Lung (tissue), 13 donors: ENCODE data around the gene RAB44. TPM values are rescaled to one million over a fixed set of nuclear protein-coding genes. Genes with fewer than 3 reads are reported as not detected.

Experiments used
- ATAC-seq: fragments of 200-7000 bp; cut with Tn5 transposase; one replicate; pipeline ENCODE4 v1.9.1; 2020; ENCODE audit warnings: moderate number of reproducible peaks; ENCODE audit not compliant: insufficient read depth, low FRiP score
- DNase-seq, 3 donors: peaks; one replicate each; pipeline ENCODE4 v3.0.0-alpha.2; 2013 to 2017
- H3K27ac ChIP-seq, 2 donors: one replicate each; pipeline ENCODE4 v1.5.1; 2013; ENCODE audit warnings: mild to moderate bottlenecking in 2 of 2, moderate library complexity in 2 of 2, control low read depth in 1 of 2, inconsistent platforms in 1 of 2, low read depth in 1 of 2, low read length in 1 of 2
- H3K27me3 ChIP-seq, 3 donors: one replicate each; pipeline ENCODE4 v1.5.1; 2013; ENCODE audit warnings: low read length in 2 of 3; ENCODE audit not compliant: control insufficient read depth in 3 of 3, insufficient read depth in 3 of 3
- H3K36me3 ChIP-seq, 4 donors: one replicate each; pipeline ENCODE4 v1.5.1; 2013; ENCODE audit warnings: low read length in 4 of 4, mild to moderate bottlenecking in 1 of 4, moderate library complexity in 1 of 4; ENCODE audit not compliant: control insufficient read depth in 4 of 4, insufficient read depth in 4 of 4
- H3K4me1 ChIP-seq, 5 donors: one replicate each; pipeline ENCODE4 v1.5.1; 2013; ENCODE audit warnings: low read length in 5 of 5, mild to moderate bottlenecking in 2 of 5, moderate library complexity in 1 of 5; ENCODE audit not compliant: control insufficient read depth in 5 of 5, insufficient read depth in 5 of 5
- H3K4me3 ChIP-seq: one replicate; pipeline ENCODE4 v1.5.1; 2013; ENCODE audit warnings: mild to moderate bottlenecking, control low read depth, moderate library complexity
- H3K9ac ChIP-seq, 2 donors: one replicate each; pipeline ENCODE4 v1.5.1; 2013; ENCODE audit warnings: low read length in 2 of 2, control low read depth in 1 of 2; ENCODE audit not compliant: insufficient read depth in 1 of 2
- H3K9me3 ChIP-seq, 4 donors: one replicate each; pipeline ENCODE4 v1.5.1; 2013; ENCODE audit warnings: low read length in 3 of 4, mild to moderate bottlenecking in 1 of 4, moderate library complexity in 1 of 4; ENCODE audit not compliant: control insufficient read depth in 4 of 4, insufficient read depth in 3 of 4
- CTCF ChIP-seq: IDR thresholded peaks from 2 replicates; pipeline ENCODE4 v1.5.1; 2012; ENCODE audit warnings: mild to moderate bottlenecking; ENCODE audit errors: control extremely low read depth, extremely low read depth
- WGBS, 2 donors: extraction: QIAGEN DNeasy Blood & Tissue Kit; methylation state at CpG; one replicate each; pipeline ENCODE4 v1.1.7; 2013; 5-methylcytosine and 5-hydroxymethylcytosine counted together
- polyA plus RNA-seq, 2 donors: library from polyadenylated mRNA; stranded (reverse); fragments of 200-250 nt; gene quantifications; one replicate each; pipeline ENCODE4 v1.2.1, GENCODE V29; 2013
- small RNA-seq: library from RNA; depleted of rRNA; stranded (forward); fragments of <200 nt; gene quantifications from one replicate; pipeline ENCODE3, GENCODE V24; 2014; ENCODE audit warnings: low replicate concordance
- total RNA-seq, 2 donors: library from RNA; depleted of rRNA in 1 of 2; stranded (reverse); fragments of >200 nt in 1 of 2; gene quantifications; one replicate each; pipeline ENCODE4 v1.2.1, GENCODE V29; 2014 to 2021
- donor health status: control.
- donor health status: control.
- donor health status: Bipolar disorder and iron deficiency.
- donor health status: healthy.
- donor health status: DM: yes; HTN: yes; CAD: no.

Gene RAB44
- total and polyA plus RNA-seq, 4 donors, result 0.26 to 1.5 (median 0.91) TPM

GRCh38 chr6:36779227-36779626 is 81.6 kb downstream of the RAB44 start:
- Histone ChIP-seq H3K27me3 (no peaks in the 10 kb centered on the region), H3K9me3 (no peaks in the 10 kb centered on the region), H3K4me1 (peaks cover 0 to 16% (median 0%) of the 10 kb centered on the region in 5 donors), H3K9ac (no peak overlapping the region), H3K4me3 (no peak overlapping the region), H3K36me3 (no peaks in the 10 kb centered on the region), H3K27ac (no peak overlapping the region)
- no peak for TF ChIP-seq CTCF
- ATAC-seq (no peak), DNase-seq (no peak)
- 79 to 80% methylated on average over 5 of the region's 5 CpGs for WGBS, 2 donors

GRCh38 chr6:36780442-36781177 is 83.0 kb downstream of the RAB44 start:
- no peak overlapping the region for H3K4me3 ChIP-seq
- no peaks in the 10 kb centered on the region for H3K9me3 ChIP-seq
- ATAC-seq, result no peak
- DNase-seq, result no peak
- H3K36me3 ChIP-seq, result no peaks in the 10 kb centered on the region
- no peak overlapping the region for H3K27ac ChIP-seq
- H3K27me3 ChIP-seq, result no peaks in the 10 kb centered on the region
- peaks cover 0 to 18% (median 0%) of the 10 kb centered on the region in 5 donors for H3K4me1 ChIP-seq
- H3K9ac ChIP-seq, result no peak overlapping the region
- TF ChIP-seq CTCF, result no peak
- 44 to 55% methylated on average over 11 of the region's 11 CpGs for WGBS, 2 donors

DNA sequence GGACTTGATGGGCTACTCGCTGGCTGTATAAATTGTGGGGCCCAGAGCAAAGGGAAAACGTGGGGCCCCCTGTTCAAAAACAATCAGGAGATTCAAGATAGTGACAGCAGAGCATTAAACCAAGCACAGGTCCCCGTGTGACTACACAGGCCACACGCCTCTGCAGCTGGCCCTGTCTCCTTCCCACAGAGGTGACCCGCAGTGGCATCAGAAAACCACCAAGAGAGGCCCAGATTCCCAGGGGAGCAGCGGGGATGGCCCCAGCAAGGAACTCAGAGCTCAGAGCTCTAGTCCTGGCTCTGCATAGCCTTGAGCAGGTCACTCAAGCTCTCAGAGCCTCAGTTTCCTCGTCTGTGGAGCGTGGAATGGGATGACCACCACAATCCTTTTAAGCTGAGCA is 84.0 kb downstream of the RAB44 start:
- no peaks in the 10 kb centered on the region for H3K27me3 ChIP-seq
- H3K9me3 ChIP-seq, result no peaks in the 10 kb centered on the region
- no peak for DNase-seq
- no peaks in the 10 kb centered on the region for H3K36me3 ChIP-seq
- ATAC-seq, result no peak
- no peak overlapping the region for H3K4me3 ChIP-seq
- no peak for TF ChIP-seq CTCF
- no peak overlapping the region for H3K27ac ChIP-seq
- 83 to 86% methylated on average over 8 of the region's 8 CpGs for WGBS, 2 donors
- no peak overlapping the region for H3K9ac ChIP-seq
- H3K4me1 ChIP-seq, result peaks cover 0 to 18% (median 0%) of the 10 kb centered on the region in 5 donors

Small RNA genes lying within 50 kb of the gene (small RNA-seq; reads per million reads assigned to genes)
- gene RF00019, result not detected

Other genes starting within 250 kb of the RAB44 start
- 10 to 100 TPM; 23.2 to 36.1 TPM for gene STK38, start 150.3 kb upstream of the RAB44 start, total RNA-seq
- gene STK38, start 150.3 kb upstream of the RAB44 start, polyA plus RNA-seq, result 10 to 100 TPM; 16.7 to 22.4 TPM
- gene SRSF3, start 103.5 kb upstream of the RAB44 start, total RNA-seq, result 100 to 1,000 TPM; 211 to 262 TPM
- 100 to 1,000 TPM; 145 to 267 TPM for gene SRSF3, start 103.5 kb upstream of the RAB44 start, polyA plus RNA-seq
- 10 to 100 TPM; 35.3 to 80.1 TPM for gene CDKN1A, start 19.1 kb upstream of the RAB44 start, total RNA-seq
- gene CDKN1A, start 19.1 kb upstream of the RAB44 start, polyA plus RNA-seq, result 100 to 1,000 TPM in 1 of 2 donors, 10 to 100 TPM in 1; 52.2 to 183 TPM
- 1 to 10 TPM; 3.2 to 5.2 TPM for gene CPNE5, start 141.6 kb downstream of the RAB44 start, total RNA-seq
- gene CPNE5, start 141.6 kb downstream of the RAB44 start, polyA plus RNA-seq, result 1 to 10 TPM in 1 of 2 donors, under 1 TPM in 1; 0.93 to 4.3 TPM
- gene PPIL1, start 177.0 kb downstream of the RAB44 start, total RNA-seq, result 10 to 100 TPM; 17.7 to 22.6 TPM
- 10 to 100 TPM; 12.3 to 30.2 TPM for gene PPIL1, start 177.0 kb downstream of the RAB44 start, polyA plus RNA-seq
- gene C6orf89, start 188.1 kb downstream of the RAB44 start, total RNA-seq, result 10 to 100 TPM; 44.8 to 59.5 TPM
- 10 to 100 TPM; 22.9 to 34.0 TPM for gene C6orf89, start 188.1 kb downstream of the RAB44 start, polyA plus RNA-seq